GM23248 (cell line): ENCODE measurements around the gene FKBP5.

Experiments
- EZH2 ChIP-seq: fragments of 200-600 bp; sonication (generic); IDR thresholded peaks from 2 replicates; pipeline ENCODE4 v1.6.1; 2018; ENCODE audit warnings: antibody characterized with exemption, mild to moderate bottlenecking; ENCODE audit not compliant: insufficient read depth, poor library complexity, severe bottlenecking
- EZH2phosphoT487 ChIP-seq: fragments of 200-600 bp; sonication (generic); IDR thresholded peaks from 2 replicates; pipeline ENCODE4 v1.6.1; 2018; ENCODE audit warnings: antibody characterized with exemption, moderate library complexity, mild to moderate bottlenecking, low read depth; ENCODE audit not compliant: insufficient read depth

GRCh38 chr6:35637911-35638310 is 50.8 kb downstream of the FKBP5 start:
- TF ChIP-seq EZH2phosphoT487 = no peak
- no peak for TF ChIP-seq EZH2
